ENCODE data around the gene TLL1.

- TF ChIP-seq CTCF (conservative IDR thresholded peaks at IDR 0.05; ENCODE audit: low read depth, low read length) (no peak), EZH2 (IDR thresholded peaks at IDR 0.05; ENCODE audit: borderline replicate concordance, low read depth, low read length, poor library complexity, severe bottlenecking) (no peak)
Observed at GRCh38 chr4:166044871-166045270, 171.8 kb downstream of the TLL1 start.
